Neural cell (in vitro differentiated cells): ENCODE measurements around the gene OMG. TPM values are rescaled to one million over a fixed set of nuclear protein-coding genes. Genes with fewer than 3 reads are reported as not detected.

ENCODE experiments used
- H2AFZ ChIP-seq: fragments of 200-600, 300-800 bp; sonication (generic), shearing (Covaris generic); 2 replicates; pipeline ENCODE4 v1.6.0; 2014; ENCODE audit warnings: low read depth, mild to moderate bottlenecking, antibody characterized with exemption, low read length, moderate library complexity
- H3F3A ChIP-seq: fragments of 200-600 bp; shearing (Covaris generic); 2 replicates; pipeline ENCODE4 v1.6.1; 2016; ENCODE audit warnings: mild to moderate bottlenecking, moderate library complexity, mixed read lengths, antibody characterized with exemption, low read length; ENCODE audit not compliant: insufficient read depth, poor library complexity, severe bottlenecking
- H3K27ac ChIP-seq: fragments of 200-600, 300-800 bp; sonication (generic), shearing (Covaris generic); 2 replicates; pipeline ENCODE4 v1.5.1; 2014; ENCODE audit warnings: mild to moderate bottlenecking, low read length, moderate library complexity
- H3K27me3 ChIP-seq: fragments of 300-800, 200-600 bp; sonication (generic), shearing (Covaris generic); 2 replicates; pipeline ENCODE4 v1.6.0; 2014; ENCODE audit warnings: mild to moderate bottlenecking, low read depth, low read length, moderate library complexity; ENCODE audit not compliant: insufficient read depth
- H3K36me3 ChIP-seq: fragments of 300-800, 200-600 bp; sonication (generic), shearing (Covaris generic); 2 replicates; pipeline ENCODE4 v1.5.1; 2014; ENCODE audit warnings: mild to moderate bottlenecking, antibody characterized with exemption, low read length, moderate library complexity; ENCODE audit not compliant: insufficient read depth
- H3K4me2 ChIP-seq: fragments of 300-800, 200-600 bp; sonication (generic), shearing (Covaris generic); 2 replicates; pipeline ENCODE4 v1.6.0; 2014; ENCODE audit warnings: mild to moderate bottlenecking, low read length
- H3K4me3 ChIP-seq: fragments of 300-800, 200-600 bp; sonication (generic), shearing (Covaris generic); 2 replicates; pipeline ENCODE4 v1.5.1; 2014; ENCODE audit warnings: mild to moderate bottlenecking, low read length, moderate library complexity
- H3K79me2 ChIP-seq: fragments of 200-600 bp; shearing (Covaris generic); replicated peaks from 2 replicates; pipeline ENCODE4 v1.6.0; 2014; ENCODE audit warnings: mild to moderate bottlenecking, low read length, moderate library complexity; ENCODE audit not compliant: insufficient read depth
- H3K9ac ChIP-seq: fragments of 300-800, 200-600 bp; sonication (generic), shearing (Covaris generic); 2 replicates; pipeline ENCODE4 v1.6.1; 2016; ENCODE audit warnings: mild to moderate bottlenecking, low read length, mixed read lengths
- H3K9me2 ChIP-seq: fragments of 200-600 bp; shearing (Covaris generic); 2 replicates; pipeline ENCODE4 v1.6.1; 2016; ENCODE audit warnings: mild to moderate bottlenecking, low read length, mixed read lengths; ENCODE audit not compliant: insufficient read depth
- H3K9me3 ChIP-seq: fragments of 200-600, 300-800 bp; sonication (generic), shearing (Covaris generic); 2 replicates; pipeline ENCODE4 v1.6.1; 2016; ENCODE audit warnings: mild to moderate bottlenecking, mixed run types, low read length, moderate library complexity, mixed read lengths
- H4K20me1 ChIP-seq: fragments of 200-600 bp; shearing (Covaris generic); 2 replicates; pipeline ENCODE4 v1.6.1; 2016; ENCODE audit warnings: mild to moderate bottlenecking, mixed run types; ENCODE audit not compliant: insufficient read depth
- CTCF ChIP-seq: fragments of 450-650 bp; IDR thresholded peaks from 2 replicates; pipeline ENCODE4 v1.5.1; 2014; ENCODE audit warnings: antibody characterized with exemption, mild to moderate bottlenecking, moderate library complexity; ENCODE audit not compliant: poor library complexity, severe bottlenecking
- EP300 ChIP-seq: fragments of 450-650 bp; conservative IDR thresholded peaks from 2 replicates; pipeline ENCODE4 v1.6.1; 2014; ENCODE audit warnings: antibody characterized with exemption, mild to moderate bottlenecking, moderate library complexity; ENCODE audit not compliant: poor library complexity, severe bottlenecking
- EZH2 ChIP-seq: fragments of 200-600, 300-800 bp; shearing (Covaris generic), sonication (generic); IDR thresholded peaks from 2 replicates; pipeline ENCODE4 v1.6.1; 2014; ENCODE audit warnings: antibody characterized with exemption, low read length, borderline replicate concordance, mild to moderate bottlenecking; ENCODE audit not compliant: insufficient read depth, poor library complexity, severe bottlenecking
- MXI1 ChIP-seq: fragments of 450-650 bp; conservative IDR thresholded peaks from 2 replicates; pipeline ENCODE4 v1.6.1; 2014; ENCODE audit warnings: antibody characterized with exemption, mild to moderate bottlenecking; ENCODE audit not compliant: poor library complexity, severe bottlenecking
- POLR2AphosphoS5 ChIP-seq: IDR thresholded peaks from 2 replicates; pipeline ENCODE4 v1.6.1; 2012
- RAD21 ChIP-seq: fragments of 450-650 bp; conservative IDR thresholded peaks from 2 replicates; pipeline ENCODE4 v1.6.1; 2014; ENCODE audit warnings: antibody characterized with exemption, mild to moderate bottlenecking, moderate library complexity
- REST ChIP-seq: IDR thresholded peaks from 2 replicates; pipeline ENCODE4 v1.6.1; 2012; ENCODE audit warnings: borderline replicate concordance
- SMC3 ChIP-seq: fragments of 450-650 bp; conservative IDR thresholded peaks from 2 replicates; pipeline ENCODE4 v1.6.1; 2014; ENCODE audit warnings: antibody characterized with exemption, mild to moderate bottlenecking, moderate library complexity; ENCODE audit not compliant: poor library complexity
- TAF1 ChIP-seq: IDR thresholded peaks from 2 replicates; pipeline ENCODE4 v1.6.1; 2012; ENCODE audit warnings: low read depth
- polyA plus RNA-seq: library from polyadenylated mRNA; depleted of rRNA; stranded (reverse); fragments of >200 nt; gene quantifications from 2 replicates; pipeline ENCODE4 v1.2.3, GENCODE V29; 2014

Gene OMG
- polyA plus RNA-seq, 1 donor from 2014 or later, result not detected

- Histone ChIP-seq H3K9me3 (no peaks in the 10 kb centered on the region), H3F3A (no peaks in the 10 kb centered on the region), H3K4me3 (no peak overlapping the region), H2AFZ (no peak overlapping the region), H3K9ac (no peak overlapping the region), H3K4me2 (no peak overlapping the region), H3K27me3 (no peaks in the 10 kb centered on the region), H3K36me3 (peaks cover 4% of the 10 kb centered on the region), H3K9me2 (no peaks in the 10 kb centered on the region), H3K79me2 (no peaks in the 10 kb centered on the region), H4K20me1 (no peaks in the 10 kb centered on the region), H3K27ac (no peak overlapping the region)
- TF ChIP-seq SMC3 (no peak), EZH2 (no peak), REST (no peak), CTCF (no peak), TAF1 (no peak), RAD21 (no peak), EP300 (no peak), MXI1 (no peak), POLR2AphosphoS5 (no peak)
These were observed 23.8 kb upstream of the OMG start for GRCh38 chr17:31320791-31321190.

- Histone ChIP-seq H3K9me2 (no peaks in the 10 kb centered on the region), H3F3A (no peaks in the 10 kb centered on the region), H3K79me2 (no peaks in the 10 kb centered on the region), H3K27me3 (no peaks in the 10 kb centered on the region), H3K36me3 (no peaks in the 10 kb centered on the region), H3K9me3 (no peaks in the 10 kb centered on the region), H3K9ac (no peak overlapping the region), H3K27ac (no peak overlapping the region), H3K4me3 (no peak overlapping the region), H4K20me1 (no peaks in the 10 kb centered on the region), H3K4me2 (no peak overlapping the region), H2AFZ (no peak overlapping the region)
- TF ChIP-seq SMC3 (no peak), RAD21 (no peak), MXI1 (no peak), EZH2 (no peak), REST (no peak), POLR2AphosphoS5 (no peak), TAF1 (no peak), CTCF (no peak), EP300 (no peak)
These were observed 23.2 kb upstream of the OMG start for GRCh38 chr17:31320241-31320640.
